LNCaP clone FGC (cell line): Measurements from ENCODE around the gene ACOT9.

ENCODE experiments used
- DNase-seq: peaks from one replicate; pipeline ENCODE4 v3.0.0-alpha.2; 2011; ENCODE audit warnings: low read depth
- H3K4me3 ChIP-seq: 2 replicates; pipeline ENCODE4 v1.5.1; 2011; ENCODE audit warnings: mild to moderate bottlenecking, low read depth, low read length, control low read depth
- CTCF ChIP-seq: IDR thresholded peaks from 2 replicates; pipeline ENCODE4 v1.5.1; 2012; ENCODE audit warnings: mild to moderate bottlenecking; ENCODE audit not compliant: control insufficient read depth, insufficient read depth; ENCODE audit errors: extremely low read depth

The ACOT9 gene

GRCh38 chrX:23786268-23786815 lies 43.3 kb upstream of the ACOT9 start:
- H3K4me3 ChIP-seq = no peak overlapping the region
- TF ChIP-seq CTCF = no peak
- no peak for DNase-seq

GRCh38 chrX:23785580-23785979 lies 42.5 kb upstream of the ACOT9 start:
- no peak overlapping the region for H3K4me3 ChIP-seq
- no peak for TF ChIP-seq CTCF
- no peak for DNase-seq

- peak overlapping the region; percentile 78 for H3K4me3 ChIP-seq
- DNase-seq = peak; percentile 57
- no peak for TF ChIP-seq CTCF
Measured at GRCh38 chrX:23784470-23785331, 41.6 kb upstream of the ACOT9 start.

GRCh38 chrX:23783589-23784469 lies 40.8 kb upstream of the ACOT9 start:
- DNase-seq = no peak
- peak overlapping the region; percentile 78 for H3K4me3 ChIP-seq
- no peak for TF ChIP-seq CTCF

- peak; percentile 72 for DNase-seq
- TF ChIP-seq CTCF = peak; percentile 53
- H3K4me3 ChIP-seq = peak within 1 kb of the TSS; percentile 78
Measured at GRCh38 chrX:23782863-23783588, 40.0 kb upstream of the ACOT9 start, which contains the start of gene SAT1. TSS of gene SAT1 (plus strand) at chrX:23783173. CDS start at chrX:23783352, 179 bp downstream.

- TF ChIP-seq CTCF = no peak
- H3K4me3 ChIP-seq = peak overlapping the region; percentile 28
Measured at GRCh38 chrX:23782455-23782854, 39.4 kb upstream of the ACOT9 start.

More at GRCh38 chrX:23782455-23782854, 39.4 kb upstream of the ACOT9 start:
- DNase-seq = no peak
